ENCODE measurements around the gene USF3.

GRCh38 chr3:113677737-113678136, 18.7 kb downstream of the USF3 start:
- TF ChIP-seq EZH2phosphoT487 (IDR thresholded peaks at IDR 0.05; ENCODE audit: borderline replicate concordance) (no peak), YY1 (IDR thresholded peaks at IDR 0.05; ENCODE audit: extremely low read depth, insufficient replicate concordance, low read depth, low read length) (no peak), POLR2A (IDR thresholded peaks at IDR 0.05; ENCODE audit: borderline replicate concordance, extremely low read depth, insufficient read depth, insufficient read length) (no peak), CTCF (IDR thresholded peaks at IDR 0.05 in 2 of 3, conservative IDR thresholded peaks at IDR 0.05 in 1 of 3; ENCODE audit: borderline replicate concordance in 1 of 3, insufficient read depth in 1 of 3, low read depth in 2 of 3, low read length in 2 of 3) (no peak), ZNF274 (IDR thresholded peaks at IDR 0.05; ENCODE audit: low read depth, low read length) (no peak), ELF1 (IDR thresholded peaks at IDR 0.05; ENCODE audit: borderline replicate concordance, low read depth) (no peak), POLR2AphosphoS5 (IDR thresholded peaks at IDR 0.05; ENCODE audit: low read depth, low read length) (no peak)
- TF ChIP-seq, protein P1, sequence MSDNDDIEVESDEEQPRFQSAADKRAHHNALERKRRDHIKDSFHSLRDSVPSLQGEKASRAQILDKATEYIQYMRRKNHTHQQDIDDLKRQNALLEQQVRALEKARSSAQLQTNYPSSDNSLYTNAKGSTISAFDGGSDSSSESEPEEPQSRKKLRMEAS (IDR thresholded peaks at IDR 0.05) = no peak
- TF ChIP-seq, protein P2, sequence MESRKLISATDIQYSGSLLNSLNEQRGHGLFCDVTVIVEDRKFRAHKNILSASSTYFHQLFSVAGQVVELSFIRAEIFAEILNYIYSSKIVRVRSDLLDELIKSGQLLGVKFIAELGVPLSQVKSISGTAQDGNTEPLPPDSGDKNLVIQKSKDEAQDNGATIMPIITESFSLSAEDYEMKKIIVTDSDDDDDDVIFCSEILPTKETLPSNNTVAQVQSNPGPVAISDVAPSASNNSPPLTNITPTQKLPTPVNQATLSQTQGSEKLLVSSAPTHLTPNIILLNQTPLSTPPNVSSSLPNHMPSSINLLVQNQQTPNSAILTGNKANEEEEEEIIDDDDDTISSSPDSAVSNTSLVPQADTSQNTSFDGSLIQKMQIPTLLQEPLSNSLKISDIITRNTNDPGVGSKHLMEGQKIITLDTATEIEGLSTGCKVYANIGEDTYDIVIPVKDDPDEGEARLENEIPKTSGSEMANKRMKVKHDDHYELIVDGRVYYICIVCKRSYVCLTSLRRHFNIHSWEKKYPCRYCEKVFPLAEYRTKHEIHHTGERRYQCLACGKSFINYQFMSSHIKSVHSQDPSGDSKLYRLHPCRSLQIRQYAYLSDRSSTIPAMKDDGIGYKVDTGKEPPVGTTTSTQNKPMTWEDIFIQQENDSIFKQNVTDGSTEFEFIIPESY (IDR thresholded peaks at IDR 0.05; ENCODE audit: extremely low read depth, insufficient replicate concordance, low read length) = no peak
